Measurements from ENCODE around the gene C12orf43. TPM values are rescaled to one million over a fixed set of nuclear protein-coding genes. Genes with fewer than 3 reads are reported as not detected.
A peak's percentile ranks its signal among the peaks of the same experiment; 100 is the strongest.
"Not testable (repeated sequence)": the region's sequence is repeated elsewhere in the genome, so short reads cannot be mapped to it uniquely, and the experiment has no call there.

Gene C12orf43
- polyA plus RNA-seq (2013): 11.0 and 11.2 TPM in 2 replicates

- peaks cover 5% of the 10 kb centered on the region for H3K79me2 ChIP-seq (ENCODE audit: control insufficient read depth, insufficient read depth, low read length, poor library complexity)
- no CpG with 5 or more reads among the region's 34 CpGs for WGBS (ENCODE audit: extremely low coverage, insufficient coverage, insufficient read length)
- H2BK5ac ChIP-seq (ENCODE audit: low read depth, low read length, poor library complexity): no peak within 1 kb of the TSS
- no peak within 1 kb of the TSS for H4K12ac ChIP-seq (ENCODE audit: low read depth, low read length)
- no peak within 1 kb of the TSS for H2AK5ac ChIP-seq (ENCODE audit: low read length)
- no peak within 1 kb of the TSS for H2BK120ac ChIP-seq (ENCODE audit: insufficient read depth, low read length, poor library complexity)
- H3K18ac ChIP-seq (ENCODE audit: low read length): no peak within 1 kb of the TSS
- DNase-seq: peak; percentile 88 to 95
- H3K36me3 ChIP-seq (ENCODE audit: control insufficient read depth in 1 of 2, insufficient read depth in 2 of 2, low read length in 2 of 2): peaks cover 3 to 12% of the 10 kb centered on the region in 2 experiments
- peak within 1 kb of the TSS; percentile 96 for H3K4me3 ChIP-seq (ENCODE audit: low read depth, low read length)
- peak within 1 kb of the TSS; percentile 49 for H4K91ac ChIP-seq (ENCODE audit: low read depth, low read length)
- peak within 1 kb of the TSS; percentile 82 for H3K4me2 ChIP-seq (ENCODE audit: low read length)
- no peaks in the 10 kb centered on the region for H3K9me3 ChIP-seq (ENCODE audit: insufficient read depth, low read depth, low read length)
- peak within 1 kb of the TSS; percentile 93 for H3K9ac ChIP-seq (ENCODE audit: low read length)
- no peaks in the 10 kb centered on the region for H3K4me1 ChIP-seq (ENCODE audit: control insufficient read depth in 1 of 2, insufficient read depth in 2 of 2, low read length in 2 of 2)
- peak within 1 kb of the TSS; percentile 91 for H4K8ac ChIP-seq (ENCODE audit: low read depth, low read length)
- peak within 1 kb of the TSS; percentile 23 for H3K14ac ChIP-seq (ENCODE audit: low read length)
- H3K79me1 ChIP-seq (ENCODE audit: low read length): peaks cover 2% of the 10 kb centered on the region
- peak within 1 kb of the TSS; percentile 62 for H2AFZ ChIP-seq (ENCODE audit: insufficient read depth, low read length, poor library complexity)
- no peak within 1 kb of the TSS for H2BK12ac ChIP-seq (ENCODE audit: low read length)
- H3K23ac ChIP-seq (ENCODE audit: low read length): no peak within 1 kb of the TSS
- H3K27ac ChIP-seq (ENCODE audit: low read depth, low read length): no peak within 1 kb of the TSS
- H3K4ac ChIP-seq (ENCODE audit: low read depth, low read length): peak within 1 kb of the TSS; percentile 52
- H3K27me3 ChIP-seq (ENCODE audit: insufficient read depth, low read length): no peaks in the 10 kb centered on the region
These were observed at the start of gene C12orf43 for GRCh38 chr12:121015825-121016766. Gene C12orf43 (minus strand): TSS chr12:121016487. CDS start chr12:121016474, 13 bp downstream.

GRCh38 chr12:121065345-121065744 lies 49.1 kb upstream of the C12orf43 start:
- WGBS (ENCODE audit: extremely low coverage, insufficient coverage, insufficient read length): no CpG with 5 or more reads among the region's 2 CpGs
- Histone ChIP-seq H2AFZ (ENCODE audit: insufficient read depth, low read length, poor library complexity) (no peak overlapping the region), H3K14ac (ENCODE audit: low read length) (no peak overlapping the region), H3K18ac (ENCODE audit: low read length) (no peak overlapping the region), H4K8ac (ENCODE audit: low read depth, low read length) (no peak overlapping the region), H4K12ac (ENCODE audit: low read depth, low read length) (no peak overlapping the region), H3K27me3 (ENCODE audit: insufficient read depth, low read length) (no peaks in the 10 kb centered on the region), H3K9ac (ENCODE audit: low read length) (no peak overlapping the region), H3K79me1 (ENCODE audit: low read length) (no peaks in the 10 kb centered on the region), H3K4me2 (ENCODE audit: low read length) (no peak overlapping the region), H3K23ac (ENCODE audit: low read length) (no peak overlapping the region), H3K79me2 (ENCODE audit: control insufficient read depth, insufficient read depth, low read length, poor library complexity) (no peaks in the 10 kb centered on the region), H3K4ac (ENCODE audit: low read depth, low read length) (no peak overlapping the region), H2BK12ac (ENCODE audit: low read length) (no peak overlapping the region), H2BK5ac (ENCODE audit: low read depth, low read length, poor library complexity) (no peak overlapping the region), H2BK120ac (ENCODE audit: insufficient read depth, low read length, poor library complexity) (no peak overlapping the region), H4K91ac (ENCODE audit: low read depth, low read length) (no peak overlapping the region), H3K9me3 (ENCODE audit: insufficient read depth, low read depth, low read length) (no peaks in the 10 kb centered on the region), H3K27ac (ENCODE audit: low read depth, low read length) (no peak overlapping the region), H2AK5ac (ENCODE audit: low read length) (no peak overlapping the region), H3K4me3 (ENCODE audit: low read depth, low read length) (no peak overlapping the region), H3K4me1 (ENCODE audit: control insufficient read depth in 1 of 2, insufficient read depth in 2 of 2, low read length in 2 of 2) (no peaks in the 10 kb centered on the region), H3K36me3 (ENCODE audit: control insufficient read depth in 1 of 2, insufficient read depth in 2 of 2, low read length in 2 of 2) (no peaks in the 10 kb centered on the region)
- no peak for DNase-seq

GRCh38 chr12:121064586-121064985 lies 48.3 kb upstream of the C12orf43 start:
- not testable (repeated sequence) for H3K18ac ChIP-seq (ENCODE audit: low read length); H3K9ac ChIP-seq (ENCODE audit: low read length); DNase-seq; H3K27me3 ChIP-seq (ENCODE audit: insufficient read depth, low read length); H3K4me3 ChIP-seq (ENCODE audit: low read depth, low read length); H2BK12ac ChIP-seq (ENCODE audit: low read length); H3K36me3 ChIP-seq (ENCODE audit: control insufficient read depth in 1 of 2, insufficient read depth in 2 of 2, low read length in 2 of 2); H2BK120ac ChIP-seq (ENCODE audit: insufficient read depth, low read length, poor library complexity); H4K12ac ChIP-seq (ENCODE audit: low read depth, low read length); H3K14ac ChIP-seq (ENCODE audit: low read length); H3K9me3 ChIP-seq (ENCODE audit: insufficient read depth, low read depth, low read length); H3K4me2 ChIP-seq (ENCODE audit: low read length); H2AFZ ChIP-seq (ENCODE audit: insufficient read depth, low read length, poor library complexity); H3K79me2 ChIP-seq (ENCODE audit: control insufficient read depth, insufficient read depth, low read length, poor library complexity); H4K91ac ChIP-seq (ENCODE audit: low read depth, low read length); H3K27ac ChIP-seq (ENCODE audit: low read depth, low read length); H2AK5ac ChIP-seq (ENCODE audit: low read length); H3K23ac ChIP-seq (ENCODE audit: low read length); H3K4ac ChIP-seq (ENCODE audit: low read depth, low read length); H3K79me1 ChIP-seq (ENCODE audit: low read length); H4K8ac ChIP-seq (ENCODE audit: low read depth, low read length); H3K4me1 ChIP-seq (ENCODE audit: control insufficient read depth in 1 of 2, insufficient read depth in 2 of 2, low read length in 2 of 2); H2BK5ac ChIP-seq (ENCODE audit: low read depth, low read length, poor library complexity)
- no CpG with 5 or more reads among the region's 12 CpGs for WGBS (ENCODE audit: extremely low coverage, insufficient coverage, insufficient read length)

GRCh38 chr12:121064116-121064515 lies 47.8 kb upstream of the C12orf43 start:
- H3K79me2 ChIP-seq (ENCODE audit: control insufficient read depth, insufficient read depth, low read length, poor library complexity): no peaks in the 10 kb centered on the region
- H3K18ac ChIP-seq (ENCODE audit: low read length): no peak overlapping the region
- no peak overlapping the region for H3K27ac ChIP-seq (ENCODE audit: low read depth, low read length)
- no peaks in the 10 kb centered on the region for H3K79me1 ChIP-seq (ENCODE audit: low read length)
- no peak overlapping the region for H2BK120ac ChIP-seq (ENCODE audit: insufficient read depth, low read length, poor library complexity)
- H2AK5ac ChIP-seq (ENCODE audit: low read length): no peak overlapping the region
- H3K4me2 ChIP-seq (ENCODE audit: low read length): no peak overlapping the region
- no peak overlapping the region for H2AFZ ChIP-seq (ENCODE audit: insufficient read depth, low read length, poor library complexity)
- DNase-seq: peak; percentile 57 to 60
- no peak overlapping the region for H3K14ac ChIP-seq (ENCODE audit: low read length)
- H3K23ac ChIP-seq (ENCODE audit: low read length): no peak overlapping the region
- no CpG with 5 or more reads among the region's 1 CpG for WGBS (ENCODE audit: extremely low coverage, insufficient coverage, insufficient read length)
- H4K12ac ChIP-seq (ENCODE audit: low read depth, low read length): no peak overlapping the region
- no peaks in the 10 kb centered on the region for H3K36me3 ChIP-seq (ENCODE audit: control insufficient read depth in 1 of 2, insufficient read depth in 2 of 2, low read length in 2 of 2)
- no peak overlapping the region for H3K9ac ChIP-seq (ENCODE audit: low read length)
- H3K4me1 ChIP-seq (ENCODE audit: control insufficient read depth in 1 of 2, insufficient read depth in 2 of 2, low read length in 2 of 2): no peaks in the 10 kb centered on the region
- no peak overlapping the region for H4K8ac ChIP-seq (ENCODE audit: low read depth, low read length)
- no peak overlapping the region for H3K4me3 ChIP-seq (ENCODE audit: low read depth, low read length)
- H3K27me3 ChIP-seq (ENCODE audit: insufficient read depth, low read length): no peaks in the 10 kb centered on the region
- no peak overlapping the region for H2BK12ac ChIP-seq (ENCODE audit: low read length)
- no peak overlapping the region for H4K91ac ChIP-seq (ENCODE audit: low read depth, low read length)
- H3K9me3 ChIP-seq (ENCODE audit: insufficient read depth, low read depth, low read length): peaks cover 2% of the 10 kb centered on the region
- no peak overlapping the region for H3K4ac ChIP-seq (ENCODE audit: low read depth, low read length)
- no peak overlapping the region for H2BK5ac ChIP-seq (ENCODE audit: low read depth, low read length, poor library complexity)

All from trophoblast cell (in vitro differentiated cells and primary cell).